Activated CD4-positive, alpha-beta T cell treated with anti-CD3 and anti-CD28 coated beads for 36 hours (primary cell): Measurements from ENCODE around the gene ZNF576. TPM values are rescaled to one million over a fixed set of nuclear protein-coding genes. Genes with fewer than 3 reads are reported as not detected.
A peak's percentile ranks its signal among the peaks of the same experiment; 100 is the strongest.
"Not testable (repeated sequence)": the region's sequence is repeated elsewhere in the genome, so short reads cannot be mapped to it uniquely, and the experiment has no call there.

Experiments used
- ATAC-seq: fragments of 200-7000 bp; cut with Tn5 transposase; one replicate; pipeline ENCODE4 v1.10.0; 2021; ENCODE audit warnings: mild to moderate bottlenecking, moderate library complexity
- CTCF ChIA-PET: fragments of 350-600 bp; sonication (Branson Sonifier 250); formaldehyde crosslinking; loops from one replicate; lab custom pipeline; 2021; ENCODE audit warnings: antibody characterized with exemption; lab: Charles Lee
- POLR2A ChIA-PET: fragments of 350-600 bp; sonication (Branson Sonifier 250); formaldehyde crosslinking; loops from one replicate; lab custom pipeline; 2021; ENCODE audit warnings: antibody characterized with exemption, inconsistent platforms; lab: Charles Lee
- DNase-seq: peaks from one replicate; pipeline ENCODE4 v3.0.0-alpha.2; 2020
- H3K27ac Mint-ChIP-seq: one replicate; pipeline ENCODE4 v1.8.0; 2021; ENCODE audit warnings: mixed read lengths
- H3K27me3 Mint-ChIP-seq: one replicate; pipeline ENCODE4 v1.8.0; 2021; ENCODE audit warnings: mixed read lengths
- H3K36me3 Mint-ChIP-seq: one replicate; pipeline ENCODE4 v1.8.0; 2021; ENCODE audit warnings: low read depth, mixed read lengths
- H3K4me1 Mint-ChIP-seq: one replicate; pipeline ENCODE4 v1.8.0; 2021; ENCODE audit warnings: mixed read lengths
- H3K4me3 Mint-ChIP-seq: one replicate; pipeline ENCODE4 v1.8.0; 2021; ENCODE audit warnings: mild to moderate bottlenecking, moderate library complexity, mixed read lengths
- H3K9me3 Mint-ChIP-seq: one replicate; pipeline ENCODE4 v1.8.0; 2021; ENCODE audit warnings: low read depth, mixed read lengths
- intact Hi-C, 2 experiments: fragments of 100-400 bp; cut with DNase I in 1 of 2; cut with micrococcal nuclease in 1 of 2; formaldehyde crosslinking; loops; one replicate each; pipeline versions ENCODE4 v1.14.2 to v1.15.1; 2022 to 2024; cut with DNase I, micrococcal nuclease
- total RNA-seq, 2 experiments: library from RNA; stranded (reverse); gene quantifications; one replicate each; pipeline ENCODE4 v1.2.3, GENCODE V29; 2021

Gene ZNF576
- total RNA-seq, 2 experiments from 2014 or later = 11.6 to 14.3 TPM

GRCh38 chr19:43625918-43626579 lies 29.7 kb downstream of the ZNF576 start:
- peak; percentile 58 for DNase-seq

GRCh38 chr19:43626838-43627237 lies 30.4 kb downstream of the ZNF576 start:
- Mint-ChIP-seq H3K4me3 (no peak overlapping the region), H3K27ac (no peak overlapping the region), H3K36me3 (no peaks in the 10 kb centered on the region), H3K9me3 (no peaks in the 10 kb centered on the region), H3K27me3 (peaks cover 6% of the 10 kb centered on the region), H3K4me1 (peaks cover 14% of the 10 kb centered on the region)
- intact Hi-C loops = no loop called here
- ATAC-seq (no peak), DNase-seq (no peak)
- ChIA-PET POLR2A (no interaction called here), CTCF (interaction anchor here (0.7 to 1.5 kb wide), 5 partner anchors 32 to 496 kb away, joined by 3 to 8 read pairs (median 4); no protein-coding TSS in a partner anchor)

More at GRCh38 chr19:43625918-43626579, 29.7 kb downstream of the ZNF576 start:
- ATAC-seq = no peak
- Mint-ChIP-seq H3K36me3 (no peaks in the 10 kb centered on the region), H3K27me3 (peaks cover 6% of the 10 kb centered on the region), H3K9me3 (no peaks in the 10 kb centered on the region), H3K4me3 (no peak overlapping the region), H3K27ac (no peak overlapping the region), H3K4me1 (peaks cover 14% of the 10 kb centered on the region)
- CTCF ChIA-PET = interaction anchor here (0.7 to 1.5 kb wide), 6 partner anchors 11 to 496 kb away, joined by 3 to 8 read pairs (median 4); no protein-coding TSS in a partner anchor
- intact Hi-C loops = loop anchor here (1.0 to 2.0 kb wide), 2 partner anchors 13 to 42 kb away; partner anchors contain the start of gene CADM4 (in 1 of the 2)
- POLR2A ChIA-PET = no interaction called here

GRCh38 chr19:43628646-43629326 lies 32.4 kb downstream of the ZNF576 start:
- intact Hi-C loops = no loop called here
- ChIA-PET POLR2A (interaction anchor here (1.0 kb wide), 1 partner anchor 14 kb away, joined by 3 read pairs; no protein-coding TSS in a partner anchor), CTCF (interaction anchor here (0.6 to 1.2 kb wide), 3 partner anchors 73 to 193 kb away, joined by 3 to 5 read pairs (median 4); no protein-coding TSS in a partner anchor)
- Mint-ChIP-seq H3K27ac (no peak overlapping the region), H3K9me3 (no peaks in the 10 kb centered on the region), H3K36me3 (no peaks in the 10 kb centered on the region), H3K4me3 (no peak overlapping the region), H3K27me3 (peaks cover 6% of the 10 kb centered on the region), H3K4me1 (peaks cover 14% of the 10 kb centered on the region)
- no peak for DNase-seq
- no peak for ATAC-seq

- intact Hi-C loops = no loop called here
- H3K9me3 Mint-ChIP-seq = no peaks in the 10 kb centered on the region
Observed at GRCh38 chr19:43631491-43631890, 35.1 kb downstream of the ZNF576 start.

GRCh38 chr19:43633520-43633919 lies 37.1 kb downstream of the ZNF576 start:
- no peaks in the 10 kb centered on the region for H3K4me1 Mint-ChIP-seq
- H3K9me3 Mint-ChIP-seq = no peaks in the 10 kb centered on the region
- ChIA-PET CTCF (no interaction called here), POLR2A (no interaction called here)
- no peak overlapping the region for H3K4me3 Mint-ChIP-seq
- DNase-seq (no peak), ATAC-seq (no peak)
- H3K27me3 Mint-ChIP-seq = peaks cover 8% of the 10 kb centered on the region
- intact Hi-C loops = no loop called here
- no peak overlapping the region for H3K27ac Mint-ChIP-seq
- H3K36me3 Mint-ChIP-seq = no peaks in the 10 kb centered on the region

More at GRCh38 chr19:43631491-43631890, 35.1 kb downstream of the ZNF576 start:
- ChIA-PET POLR2A (no interaction called here), CTCF (no interaction called here)
- H3K4me1 Mint-ChIP-seq = no peaks in the 10 kb centered on the region
- DNase-seq (no peak), ATAC-seq (no peak)
- peaks cover 5% of the 10 kb centered on the region for H3K27me3 Mint-ChIP-seq
- H3K36me3 Mint-ChIP-seq = no peaks in the 10 kb centered on the region
- H3K27ac Mint-ChIP-seq = no peak overlapping the region
- H3K4me3 Mint-ChIP-seq = no peak overlapping the region

GRCh38 chr19:43634068-43634467 lies 37.7 kb downstream of the ZNF576 start:
- H3K4me1 Mint-ChIP-seq = peaks cover 4% of the 10 kb centered on the region
- ATAC-seq = no peak
- ChIA-PET CTCF (no interaction called here), POLR2A (no interaction called here)
- no peaks in the 10 kb centered on the region for H3K36me3 Mint-ChIP-seq
- H3K27ac Mint-ChIP-seq = no peak overlapping the region
- peaks cover 14% of the 10 kb centered on the region for H3K27me3 Mint-ChIP-seq
- no peak for DNase-seq
- no peaks in the 10 kb centered on the region for H3K9me3 Mint-ChIP-seq
- H3K4me3 Mint-ChIP-seq = no peak overlapping the region
- intact Hi-C loops = no loop called here

- POLR2A ChIA-PET = no interaction called here
- intact Hi-C loops = no loop called here
- ATAC-seq (no peak), DNase-seq (no peak)
- Mint-ChIP-seq H3K36me3 (no peaks in the 10 kb centered on the region), H3K27me3 (peaks cover 15% of the 10 kb centered on the region), H3K9me3 (no peaks in the 10 kb centered on the region), H3K4me3 (no peak overlapping the region), H3K4me1 (peaks cover 6% of the 10 kb centered on the region), H3K27ac (no peak overlapping the region)
- CTCF ChIA-PET = no interaction called here
Observed at GRCh38 chr19:43634506-43634871, 38.1 kb downstream of the ZNF576 start.

- no peak overlapping the region for H3K4me3 Mint-ChIP-seq
- POLR2A ChIA-PET = no interaction called here
Observed at GRCh38 chr19:43634872-43635560, 38.6 kb downstream of the ZNF576 start.

GRCh38 chr19:43635561-43635940 lies 39.2 kb downstream of the ZNF576 start:
- H3K27ac Mint-ChIP-seq, DNase-seq, H3K9me3 Mint-ChIP-seq, intact Hi-C loops, H3K36me3 Mint-ChIP-seq, H3K4me3 Mint-ChIP-seq, POLR2A ChIA-PET, ATAC-seq: not testable (repeated sequence)
- Mint-ChIP-seq H3K4me1 (peaks cover 12% of the 10 kb centered on the region), H3K27me3 (peaks cover 21% of the 10 kb centered on the region)
- CTCF ChIA-PET = interaction anchor here (0.6 kb wide), 1 partner anchor 63 kb away, joined by 3 read pairs; no protein-coding TSS in a partner anchor

More at GRCh38 chr19:43634872-43635560, 38.6 kb downstream of the ZNF576 start:
- DNase-seq (no peak), ATAC-seq (no peak)
- intact Hi-C loops = no loop called here
- H3K36me3 Mint-ChIP-seq = no peaks in the 10 kb centered on the region
- peaks cover 7% of the 10 kb centered on the region for H3K4me1 Mint-ChIP-seq
- no peaks in the 10 kb centered on the region for H3K9me3 Mint-ChIP-seq
- CTCF ChIA-PET = no interaction called here
- no peak overlapping the region for H3K27ac Mint-ChIP-seq
- H3K27me3 Mint-ChIP-seq = peaks cover 16% of the 10 kb centered on the region

GRCh38 chr19:43636121-43636683 lies 39.8 kb downstream of the ZNF576 start:
- POLR2A ChIA-PET = no interaction called here
- ATAC-seq (no peak), DNase-seq (no peak)
- H3K4me3 Mint-ChIP-seq = no peak overlapping the region
- H3K9me3 Mint-ChIP-seq = no peaks in the 10 kb centered on the region
- peaks cover 24% of the 10 kb centered on the region for H3K27me3 Mint-ChIP-seq
- CTCF ChIA-PET = interaction anchor here (0.5 to 0.6 kb wide), 2 partner anchors 64 to 349 kb away, joined by 3 read pairs; no protein-coding TSS in a partner anchor
- no peaks in the 10 kb centered on the region for H3K36me3 Mint-ChIP-seq
- H3K4me1 Mint-ChIP-seq = peaks cover 14% of the 10 kb centered on the region
- no peak overlapping the region for H3K27ac Mint-ChIP-seq
- intact Hi-C loops = no loop called here
